Adrenal gland (tissue), 5 donors: Measurements from ENCODE around the gene OLFM2.

Experiments
- CTCF ChIP-seq, 6 experiments: fragments of 450-650 bp in 4 of 6; fragments of 200-600 bp in 2 of 6; sonication (generic) in 1 of 6; IDR thresholded peaks; 1 replicate in 5 of 6; 2 replicates in 1 of 6; pipeline versions ENCODE4 v1.5.1 to v1.8.0; 2016 to 2021; ENCODE audit warnings: antibody characterized with exemption in 6 of 6, mild to moderate bottlenecking in 2 of 6, moderate library complexity in 1 of 6
- POLR2A ChIP-seq, 2 donors: fragments of 450-650 bp; IDR thresholded peaks; one replicate each; pipeline ENCODE4 v1.6.1; 2017; ENCODE audit warnings: antibody characterized with exemption in 2 of 2, mild to moderate bottlenecking in 2 of 2, moderate library complexity in 1 of 2
- donor health status: DM: no; HTN: no; CAD: no.

GRCh38 chr19:9858766-9859165, 77.5 kb downstream of the OLFM2 start:
- TF ChIP-seq CTCF (IDR thresholded peaks at IDR 0.05) = no peak
- TF ChIP-seq POLR2A (IDR thresholded peaks at IDR 0.05) = no peak
